Small intestine (tissue), 7 donors: ENCODE results near the gene POU2AF2. TPM values are rescaled to one million over a fixed set of nuclear protein-coding genes. Genes with fewer than 3 reads are reported as not detected.
"Not testable (repeated sequence)": the region's sequence is repeated elsewhere in the genome, so short reads cannot be mapped to it uniquely, and the experiment has no call there.

Experiments
- DNase-seq, 2 donors: peaks; one replicate each; pipeline versions ENCODE4 v3.0.0 to v3.0.0-alpha.2; 2013
- FAIRE-seq: peaks from 2 replicates; lab custom pipeline; 2012; peaks lifted over from hg19 to GRCh38; lab: Jason Lieb, UNC
- H3K27ac ChIP-seq, 3 donors: one replicate each; pipeline ENCODE4 v1.5.1; 2013; ENCODE audit warnings: low read length in 2 of 3, mild to moderate bottlenecking in 2 of 3, control low read depth in 1 of 3, inconsistent platforms in 1 of 3, low read depth in 1 of 3, moderate library complexity in 1 of 3
- H3K27me3 ChIP-seq, 3 donors: one replicate each; pipeline ENCODE4 v1.6.1; 2013; ENCODE audit warnings: low read length in 3 of 3, inconsistent platforms in 1 of 3; ENCODE audit not compliant: control insufficient read depth in 3 of 3, insufficient read depth in 3 of 3
- H3K36me3 ChIP-seq, 3 donors: one replicate each; pipeline ENCODE4 v1.6.1; 2013; ENCODE audit warnings: low read length in 3 of 3, inconsistent platforms in 1 of 3, low read depth in 1 of 3, mild to moderate bottlenecking in 1 of 3, moderate library complexity in 1 of 3; ENCODE audit not compliant: control insufficient read depth in 3 of 3, insufficient read depth in 2 of 3
- H3K4me1 ChIP-seq, 3 donors: one replicate each; pipeline ENCODE4 v1.6.1; 2013; ENCODE audit warnings: low read length in 2 of 3, inconsistent platforms in 1 of 3, low read depth in 1 of 3, mild to moderate bottlenecking in 1 of 3, moderate library complexity in 1 of 3; ENCODE audit not compliant: control insufficient read depth in 3 of 3, insufficient read depth in 2 of 3
- H3K4me3 ChIP-seq, 3 donors: one replicate each; pipeline ENCODE4 v1.5.1; 2013; ENCODE audit warnings: low read length in 3 of 3, control low read depth in 1 of 3, inconsistent platforms in 1 of 3, low read depth in 1 of 3, mild to moderate bottlenecking in 1 of 3, moderate library complexity in 1 of 3
- H3K9me3 ChIP-seq, 2 donors: one replicate each; pipeline ENCODE4 v1.6.1; 2013; ENCODE audit warnings: low read depth in 1 of 2, low read length in 1 of 2; ENCODE audit not compliant: control insufficient read depth in 2 of 2, insufficient read depth in 1 of 2
- WGBS, 3 donors: extraction: QIAGEN DNeasy Blood & Tissue Kit; methylation state at CpG; one replicate each; pipeline ENCODE4 v1.1.7; 2013; 5-methylcytosine and 5-hydroxymethylcytosine counted together
- polyA plus RNA-seq, 4 donors: library from polyadenylated mRNA; stranded (reverse) in 3 of 4; unstranded in 1 of 4; fragments of 200-250 nt in 3 of 4; fragments of 120-200 nt in 1 of 4; gene quantifications; one replicate each; pipeline versions ENCODE4 v1.2.1 to v1.2.3, GENCODE V29; 2013
- donor health status: healthy with polysubstance abuse.
- donor health status: control.
- donor health status: control.
- donor health status: Bipolar disorder and iron deficiency.
- donor health status: healthy.

Gene POU2AF2
- polyA plus RNA-seq, 4 donors, result 0.46 to 2.7 (median 1.2) TPM

DNA sequence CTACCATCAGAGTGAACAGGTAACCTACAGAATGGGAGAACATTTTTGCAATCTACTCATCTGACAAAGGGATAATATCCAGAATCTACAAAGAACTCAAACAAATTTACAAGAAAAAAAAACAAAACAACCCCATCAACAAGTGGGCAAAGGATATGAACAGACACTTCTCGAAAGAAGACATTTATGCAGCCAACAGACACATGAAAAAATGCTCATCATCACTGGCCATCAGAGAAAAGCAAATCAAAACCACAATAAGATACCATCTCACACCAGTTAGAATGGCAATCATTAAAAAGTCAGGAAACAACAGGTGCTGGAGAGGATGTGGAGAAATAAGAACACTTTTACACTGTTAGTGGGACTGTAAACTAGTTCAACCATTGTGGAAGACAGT is 46.9 kb downstream of the POU2AF2 start:
- DNase-seq, H3K36me3 ChIP-seq, H3K9me3 ChIP-seq, H3K4me3 ChIP-seq, FAIRE-seq, H3K27me3 ChIP-seq, H3K4me1 ChIP-seq, H3K27ac ChIP-seq: not testable (repeated sequence)
- 83 to 96% (median 92%) methylated on average over 1 of the region's 1 CpG for WGBS, 3 donors

DNA sequence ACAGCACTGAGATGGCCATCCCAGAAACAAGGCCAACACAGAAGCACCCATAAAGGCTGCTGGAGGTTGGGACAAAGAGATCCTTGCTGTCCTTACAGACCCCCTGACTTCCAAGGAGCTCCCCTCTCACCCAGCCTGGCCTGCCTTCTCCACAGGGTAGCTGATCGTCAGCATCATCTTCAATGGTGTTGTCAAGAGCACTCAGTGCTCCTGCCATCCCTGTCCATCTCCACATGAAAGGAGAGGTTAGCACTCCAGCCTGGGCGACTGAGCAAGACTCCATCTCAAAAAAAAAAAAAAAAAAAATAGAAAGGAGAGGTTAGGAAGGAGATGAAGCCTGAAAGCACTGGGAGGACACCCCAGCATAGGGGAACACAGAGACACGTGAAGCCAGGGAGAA is 50.7 kb downstream of the POU2AF2 start:
- DNase-seq, result no peak
- Histone ChIP-seq H3K36me3 (peaks cover 0 to 15% (median 0%) of the 10 kb centered on the region in 3 donors), H3K27me3 (no peaks in the 10 kb centered on the region), H3K27ac (no peak overlapping the region), H3K4me3 (no peak overlapping the region), H3K9me3 (no peaks in the 10 kb centered on the region), H3K4me1 (peaks cover 0 to 12% (median 0%) of the 10 kb centered on the region in 3 donors)
- 90% methylated on average over 3 of the region's 3 CpGs for WGBS, 3 donors
- FAIRE-seq, result no peak

DNA sequence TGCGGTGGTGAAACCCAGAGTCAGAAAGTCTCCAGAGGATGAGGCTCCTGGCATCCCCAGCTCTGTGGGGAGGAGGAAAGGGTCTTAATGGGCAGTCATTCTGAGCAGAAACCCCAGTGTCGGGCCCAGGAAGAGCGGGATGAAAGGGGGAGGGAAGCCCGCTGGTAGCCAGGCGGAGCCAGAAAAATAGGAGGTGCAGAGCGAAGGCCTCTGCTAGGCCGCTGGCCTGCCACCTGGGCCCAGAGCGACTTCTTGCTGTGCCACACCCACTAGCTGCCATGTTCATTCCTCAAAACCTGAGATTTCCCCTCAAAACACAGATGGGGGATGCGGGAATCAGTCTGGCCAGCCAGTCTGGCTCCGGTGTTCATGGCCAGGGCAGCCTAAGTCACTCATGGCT is 52.2 kb downstream of the POU2AF2 start:
- Histone ChIP-seq H3K36me3 (peaks cover 0 to 15% (median 0%) of the 10 kb centered on the region in 3 donors), H3K27ac (no peak overlapping the region), H3K9me3 (no peaks in the 10 kb centered on the region), H3K4me1 (peaks cover 0 to 22% (median 3%) of the 10 kb centered on the region in 3 donors), H3K27me3 (no peaks in the 10 kb centered on the region), H3K4me3 (no peak overlapping the region)
- no peak for DNase-seq
- no peak for FAIRE-seq
- 96 to 97% (median 97%) methylated on average over 10 of the region's 10 CpGs for WGBS, 3 donors

DNA sequence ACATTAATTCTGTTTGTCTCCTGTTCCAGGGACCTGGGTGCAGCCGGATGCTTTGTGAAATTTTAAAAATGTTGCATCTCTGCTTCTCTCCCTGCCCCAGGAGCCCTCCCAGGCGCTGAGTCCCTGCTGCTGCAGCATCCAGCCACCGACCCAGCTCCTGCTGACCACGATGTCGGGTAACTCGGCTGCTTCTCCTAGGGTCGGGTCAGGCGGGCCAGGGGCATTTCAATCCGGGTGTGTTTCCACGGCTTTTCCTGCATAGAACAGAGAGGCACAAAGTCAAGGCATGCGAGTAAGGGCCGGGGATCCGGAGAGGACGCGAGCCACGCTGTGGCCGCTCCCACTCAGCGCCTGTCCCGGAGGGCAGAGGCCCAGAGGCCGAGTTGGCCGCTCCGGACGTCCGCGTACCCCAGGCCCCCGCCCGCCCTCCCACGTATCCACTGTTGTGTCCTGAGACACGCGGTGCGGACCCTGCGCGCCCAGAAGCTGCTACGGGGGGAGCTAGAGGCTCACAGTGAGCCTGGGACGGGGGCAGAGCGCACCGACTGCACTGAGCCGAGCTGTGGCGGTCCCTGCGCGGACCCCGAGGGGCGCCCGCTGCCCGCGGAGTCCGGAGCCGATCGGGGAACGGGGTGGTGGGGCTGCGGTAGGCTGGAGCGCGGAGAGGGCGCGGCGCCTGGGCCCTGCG is 53.0 kb downstream of the POU2AF2 start, which contains the start of gene POU2AF3:
POU2AF3 (plus strand) TSS at position 134 of the 688 bp plus-strand sequence; CDS start at position 170, 36 bp downstream.
- Histone ChIP-seq H3K36me3 (peaks cover 0 to 15% (median 0%) of the 10 kb centered on the region in 3 donors), H3K4me3 (peak within 1 kb of the TSS; percentile 35 to 87 (median 76)), H3K27me3 (no peaks in the 10 kb centered on the region), H3K27ac (peak within 1 kb of the TSS; percentile 73 to 78 (median 74)), H3K9me3 (no peaks in the 10 kb centered on the region), H3K4me1 (peaks cover 1 to 27% (median 3%) of the 10 kb centered on the region in 3 donors)
- FAIRE-seq (no peak), DNase-seq (no peak)
- 5 to 10% (median 9%) methylated on average over 45 to 57 of the region's 57 CpGs for WGBS, 3 donors

DNA sequence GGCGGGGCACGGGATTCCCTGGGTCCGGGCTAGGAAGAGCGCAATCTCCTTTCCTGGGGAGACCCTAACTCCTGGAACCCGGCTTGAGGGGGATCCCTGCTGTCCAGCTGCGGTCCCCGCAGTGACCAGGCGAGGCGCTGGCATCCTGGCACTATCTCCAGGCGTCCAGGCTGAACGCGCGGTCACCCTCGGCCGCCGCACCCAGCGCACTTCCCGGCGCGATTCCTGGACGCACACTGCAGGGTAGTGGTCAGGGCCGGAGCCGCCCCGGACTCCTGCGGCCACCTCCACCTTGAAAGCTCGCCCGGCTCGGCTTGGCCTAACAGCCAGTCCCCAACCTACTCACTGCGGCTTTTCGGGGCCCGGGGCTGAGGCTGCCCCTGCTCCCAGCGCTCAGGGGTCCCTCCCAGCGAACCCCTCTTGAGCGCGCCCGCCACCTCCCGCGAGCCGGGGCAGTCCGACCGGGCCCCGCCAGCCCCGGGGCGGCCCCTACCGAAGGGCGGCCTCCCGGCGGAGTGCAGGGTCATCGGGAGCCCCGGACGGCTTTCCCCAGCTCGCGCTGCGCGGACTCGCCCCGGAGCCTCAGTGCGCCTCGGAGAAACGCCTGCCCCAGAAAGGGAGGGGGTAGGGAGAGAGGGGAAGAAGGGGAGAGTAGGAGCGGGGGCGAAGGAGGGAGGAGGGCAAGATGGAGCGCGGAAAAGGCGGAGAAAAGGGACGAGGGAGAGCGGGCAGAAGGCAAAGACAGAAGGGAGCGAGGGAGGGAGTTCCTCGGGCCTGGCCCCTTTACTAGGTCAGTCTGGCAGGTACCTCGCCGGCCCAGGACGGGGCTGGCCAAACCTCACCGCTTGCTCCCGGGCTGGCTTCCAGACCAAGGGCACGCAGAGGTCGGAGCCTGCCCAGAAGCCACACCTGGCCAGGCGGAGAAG is 53.8 kb downstream of the POU2AF2 start:
- DNase-seq, result peak; percentile 45 to 80
- H3K27ac ChIP-seq, result peak overlapping the region; percentile 73 to 78 (median 74)
- peaks cover 2 to 29% (median 3%) of the 10 kb centered on the region in 3 donors for H3K4me1 ChIP-seq
- no peak for FAIRE-seq
- 1 to 4% (median 2%) methylated on average over 63 to 77 of the region's 77 CpGs for WGBS, 3 donors
- peaks cover 0 to 15% (median 0%) of the 10 kb centered on the region in 3 donors for H3K36me3 ChIP-seq
- H3K9me3 ChIP-seq, result no peaks in the 10 kb centered on the region
- peak overlapping the region; percentile 35 to 87 (median 76) for H3K4me3 ChIP-seq
- no peaks in the 10 kb centered on the region for H3K27me3 ChIP-seq

DNA sequence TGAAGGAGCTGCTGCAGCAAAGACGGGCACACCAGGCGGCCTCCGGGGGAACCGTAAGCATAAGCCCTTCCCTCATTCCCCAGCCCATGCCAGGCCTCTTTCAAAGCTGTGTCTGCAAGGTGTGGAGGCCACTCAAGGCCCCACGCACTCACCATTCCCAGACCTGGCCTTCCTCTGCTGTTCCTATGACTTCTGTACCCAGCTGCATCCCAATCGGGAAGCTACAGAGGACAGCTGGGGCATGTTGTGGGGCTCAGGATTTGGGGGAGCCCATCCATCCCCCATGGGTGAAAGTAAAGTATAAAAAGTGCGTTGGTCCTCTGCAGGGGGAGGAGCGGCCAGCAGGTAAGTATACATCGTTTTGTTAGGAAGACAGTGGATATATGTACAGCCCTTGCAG is 55.0 kb downstream of the POU2AF2 start:
- Histone ChIP-seq H3K27me3 (no peaks in the 10 kb centered on the region), H3K27ac (no peak overlapping the region), H3K4me1 (peaks cover 2 to 29% (median 3%) of the 10 kb centered on the region in 3 donors), H3K9me3 (no peaks in the 10 kb centered on the region), H3K36me3 (peaks cover 0 to 15% (median 0%) of the 10 kb centered on the region in 3 donors), H3K4me3 (no peak overlapping the region)
- WGBS, 3 donors, result 78 to 94% (median 89%) methylated on average over 9 of the region's 9 CpGs
- FAIRE-seq (no peak), DNase-seq (no peak)

DNA sequence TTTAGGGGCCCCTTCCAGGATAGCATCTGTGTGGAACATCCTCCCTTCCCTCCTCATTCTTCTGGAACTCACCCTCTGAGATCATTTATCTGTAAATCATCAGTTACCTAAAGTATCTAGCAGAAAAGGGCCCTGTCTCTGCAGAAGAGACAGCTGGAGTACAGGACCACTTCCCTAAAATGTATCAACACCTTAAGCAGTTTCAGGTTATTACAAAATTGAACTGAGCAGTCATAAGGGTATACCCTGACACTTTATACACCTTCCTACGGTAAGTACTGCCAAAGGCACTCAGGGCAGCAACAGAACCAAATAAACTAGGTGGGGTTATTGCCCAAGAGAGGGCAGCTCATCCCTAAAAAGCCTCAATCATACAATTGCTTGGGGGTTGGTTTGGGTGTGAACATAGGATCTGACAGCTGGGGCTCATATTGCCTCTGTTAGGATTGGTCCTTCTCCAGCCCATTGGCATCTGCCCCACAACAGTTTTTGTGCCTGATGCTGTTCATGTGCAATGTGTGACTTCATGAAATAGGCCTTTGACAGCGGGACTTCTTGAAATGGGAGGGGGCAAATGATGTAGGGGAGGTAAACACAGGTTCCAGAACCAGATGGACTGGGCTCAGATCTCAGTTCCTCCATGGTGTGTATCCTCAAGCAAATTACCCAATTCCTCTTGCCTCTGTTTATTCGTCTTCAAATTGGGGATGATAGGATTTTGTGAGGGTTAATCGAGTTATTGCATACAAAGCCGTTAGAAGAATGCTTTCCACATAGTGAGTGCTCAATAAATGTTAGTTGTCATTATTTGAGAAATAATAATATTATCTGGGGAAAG is 55.7 kb downstream of the POU2AF2 start:
- H3K27me3 ChIP-seq, result no peaks in the 10 kb centered on the region
- DNase-seq, result no peak
- FAIRE-seq, result no peak
- no peaks in the 10 kb centered on the region for H3K9me3 ChIP-seq
- 61 to 82% (median 72%) methylated on average over 5 of the region's 5 CpGs for WGBS, 3 donors
- peaks cover 0 to 15% (median 0%) of the 10 kb centered on the region in 3 donors for H3K36me3 ChIP-seq
- peaks cover 2 to 29% (median 3%) of the 10 kb centered on the region in 3 donors for H3K4me1 ChIP-seq
- H3K4me3 ChIP-seq, result no peak overlapping the region
- no peak overlapping the region for H3K27ac ChIP-seq

DNA sequence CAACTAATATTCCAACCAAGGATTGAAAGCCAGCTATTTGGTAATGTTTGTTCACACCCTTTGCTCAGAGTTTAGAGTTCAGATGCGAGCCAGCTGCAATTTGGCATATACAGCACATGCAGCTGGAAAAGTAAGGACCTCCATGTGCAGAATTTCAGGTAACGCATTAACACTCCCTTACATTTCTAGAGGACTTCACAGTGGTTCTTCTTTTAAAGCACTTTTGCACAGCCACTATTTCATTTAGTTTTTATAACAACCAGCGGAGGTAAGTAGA is 56.3 kb downstream of the POU2AF2 start:
- H3K9me3 ChIP-seq, result no peaks in the 10 kb centered on the region
- no peaks in the 10 kb centered on the region for H3K27me3 ChIP-seq
- H3K36me3 ChIP-seq, result peaks cover 0 to 13% (median 0%) of the 10 kb centered on the region in 3 donors
- no peak for FAIRE-seq
- H3K27ac ChIP-seq, result no peak overlapping the region
- WGBS, 3 donors, result 51 to 78% (median 52%) methylated on average over 3 of the region's 3 CpGs
- H3K4me1 ChIP-seq, result peaks cover 2 to 29% (median 3%) of the 10 kb centered on the region in 3 donors
- DNase-seq, result no peak
- H3K4me3 ChIP-seq, result no peak overlapping the region
